NB4 (cell line): ENCODE data around the gene AP1S2.

ENCODE experiments used
- DNase-seq: peaks from one replicate; pipeline ENCODE4 v3.0.0; 2010; ENCODE audit warnings: low read depth
- H3K4me3 ChIP-seq: one replicate; pipeline ENCODE4 v1.5.1; 2011; ENCODE audit warnings: mild to moderate bottlenecking, low read depth, low read length, moderate library complexity
- MYC ChIP-seq: IDR thresholded peaks from 2 replicates; pipeline ENCODE4 v1.6.1; 2011; ENCODE audit warnings: low read depth, low read length
- POLR2A ChIP-seq: IDR thresholded peaks from 2 replicates; pipeline ENCODE4 v1.6.1; 2011; ENCODE audit warnings: mild to moderate bottlenecking; ENCODE audit not compliant: insufficient read length; ENCODE audit errors: extremely low read depth
- TF ChIP-seq, protein P1 (sequence below): IDR thresholded peaks from 2 replicates; pipeline ENCODE4 v1.6.1; 2011; ENCODE audit warnings: low read depth, low read length
- TF ChIP-seq, protein P2 (sequence below): IDR thresholded peaks from one replicate; pipeline ENCODE4 v1.5.1; 2012; ENCODE audit warnings: low read depth, low read length

Gene AP1S2

DNA sequence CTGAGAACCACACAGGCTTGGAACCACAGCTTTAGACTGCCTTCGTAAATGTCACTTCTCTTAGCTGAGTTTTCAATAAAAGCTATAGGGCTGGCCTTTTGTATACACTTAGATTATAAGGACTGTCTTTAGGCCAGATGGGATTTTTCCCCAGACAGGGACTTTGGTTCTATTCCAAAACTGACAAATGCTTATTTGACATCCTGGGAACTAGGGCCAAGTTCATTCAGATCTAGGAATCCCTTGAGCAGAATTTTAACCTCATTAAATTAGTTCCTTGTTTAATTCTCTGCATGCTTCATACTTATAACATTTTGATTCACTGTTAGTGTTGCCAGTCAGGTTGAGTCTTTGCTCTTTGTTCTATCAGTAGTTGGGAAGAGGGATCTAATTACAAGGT, 41.2 kb downstream of the AP1S2 start:
- DNase-seq = no peak
- no peak for TF ChIP-seq MYC
- TF ChIP-seq, protein P1, sequence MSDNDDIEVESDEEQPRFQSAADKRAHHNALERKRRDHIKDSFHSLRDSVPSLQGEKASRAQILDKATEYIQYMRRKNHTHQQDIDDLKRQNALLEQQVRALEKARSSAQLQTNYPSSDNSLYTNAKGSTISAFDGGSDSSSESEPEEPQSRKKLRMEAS = no peak
- no peak for TF ChIP-seq POLR2A
- TF ChIP-seq, protein P2, sequence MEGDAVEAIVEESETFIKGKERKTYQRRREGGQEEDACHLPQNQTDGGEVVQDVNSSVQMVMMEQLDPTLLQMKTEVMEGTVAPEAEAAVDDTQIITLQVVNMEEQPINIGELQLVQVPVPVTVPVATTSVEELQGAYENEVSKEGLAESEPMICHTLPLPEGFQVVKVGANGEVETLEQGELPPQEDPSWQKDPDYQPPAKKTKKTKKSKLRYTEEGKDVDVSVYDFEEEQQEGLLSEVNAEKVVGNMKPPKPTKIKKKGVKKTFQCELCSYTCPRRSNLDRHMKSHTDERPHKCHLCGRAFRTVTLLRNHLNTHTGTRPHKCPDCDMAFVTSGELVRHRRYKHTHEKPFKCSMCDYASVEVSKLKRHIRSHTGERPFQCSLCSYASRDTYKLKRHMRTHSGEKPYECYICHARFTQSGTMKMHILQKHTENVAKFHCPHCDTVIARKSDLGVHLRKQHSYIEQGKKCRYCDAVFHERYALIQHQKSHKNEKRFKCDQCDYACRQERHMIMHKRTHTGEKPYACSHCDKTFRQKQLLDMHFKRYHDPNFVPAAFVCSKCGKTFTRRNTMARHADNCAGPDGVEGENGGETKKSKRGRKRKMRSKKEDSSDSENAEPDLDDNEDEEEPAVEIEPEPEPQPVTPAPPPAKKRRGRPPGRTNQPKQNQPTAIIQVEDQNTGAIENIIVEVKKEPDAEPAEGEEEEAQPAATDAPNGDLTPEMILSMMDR = no peak
- H3K4me3 ChIP-seq = no peak overlapping the region

DNA sequence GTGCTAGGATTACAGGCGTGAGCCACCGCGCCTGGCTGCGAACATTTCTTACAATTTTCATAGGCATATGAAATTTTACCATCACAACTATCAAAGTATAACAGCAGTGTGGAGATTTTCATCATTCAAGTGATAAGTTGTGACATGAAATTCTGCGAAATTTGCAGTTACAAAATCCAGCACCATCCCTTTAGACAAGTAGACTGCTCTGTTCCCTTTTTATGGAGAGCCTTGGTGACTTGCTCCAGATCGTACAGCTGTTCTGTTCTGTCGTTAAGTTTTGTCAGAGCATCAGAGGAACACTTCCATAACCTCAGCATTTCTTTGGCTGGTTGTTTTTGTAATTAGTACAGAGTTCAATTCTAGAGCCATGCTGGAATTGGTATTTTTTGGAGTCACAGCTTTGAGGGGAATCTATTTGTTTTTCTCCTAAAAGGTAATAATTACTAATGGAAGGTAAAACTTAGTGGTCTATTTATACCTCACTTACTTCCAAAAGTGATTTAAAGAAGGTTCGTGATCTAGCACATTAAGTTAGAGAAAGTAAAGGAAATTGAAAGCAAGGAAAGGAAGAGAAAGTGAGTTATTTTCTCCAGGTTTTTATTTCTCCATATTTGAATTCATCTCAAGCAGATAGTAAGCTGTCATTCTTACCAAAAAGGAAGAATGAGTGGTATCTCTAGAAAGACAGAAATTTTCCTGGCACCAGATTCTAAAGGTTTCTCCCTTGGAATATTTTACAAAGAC, 42.2 kb downstream of the AP1S2 start:
- TF ChIP-seq MYC (no peak), POLR2A (no peak)
- TF ChIP-seq, protein P2 = no peak
- TF ChIP-seq, protein P1 = no peak
- no peak for DNase-seq

DNA sequence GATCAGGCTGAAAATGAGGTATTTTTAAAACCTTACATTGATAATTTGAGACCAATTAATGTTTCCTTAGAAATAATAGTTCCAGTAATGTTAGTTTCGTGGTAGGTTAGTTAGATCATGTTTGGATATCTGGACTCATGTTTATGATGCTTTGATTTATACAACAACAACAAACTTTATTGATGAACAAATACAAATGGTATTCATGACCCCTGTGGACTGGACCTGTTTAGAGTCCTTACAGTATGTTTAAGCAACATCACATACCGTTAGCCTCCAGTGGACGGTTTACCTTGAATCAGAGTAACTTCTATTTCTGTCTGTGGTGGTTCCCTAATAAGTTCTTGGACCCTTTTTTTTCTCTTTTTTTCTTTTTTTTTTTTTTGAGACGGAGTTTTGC, 46.4 kb downstream of the AP1S2 start:
- no peak overlapping the region for H3K4me3 ChIP-seq
- DNase-seq = no peak
- TF ChIP-seq MYC (no peak), POLR2A (no peak)
- TF ChIP-seq, protein P1 = no peak
- TF ChIP-seq, protein P2 = no peak

More for the DNA sequence above, 42.2 kb downstream of the AP1S2 start:
- H3K4me3 ChIP-seq = no peak overlapping the region

DNA sequence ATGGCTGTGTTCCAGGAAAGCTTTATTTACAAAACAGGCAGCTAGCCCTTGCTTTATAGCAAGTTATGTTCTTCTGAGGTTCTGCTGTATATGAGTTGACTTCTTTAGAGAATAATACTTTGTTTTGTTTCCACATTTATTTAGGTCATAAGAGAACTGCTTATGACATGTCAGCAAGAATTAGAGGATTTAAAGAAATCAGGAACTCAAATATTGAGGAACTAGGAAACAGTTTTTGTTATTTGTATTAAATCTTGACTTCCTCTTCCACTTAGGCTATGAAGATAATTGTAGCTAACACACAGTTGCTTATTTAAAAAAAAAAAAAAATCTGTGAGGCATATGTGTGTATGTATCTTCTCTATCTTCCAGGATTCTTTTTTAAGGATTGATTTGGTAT, 50.0 kb downstream of the AP1S2 start:
- no peak for TF ChIP-seq MYC
- TF ChIP-seq, protein P2 = no peak
- no peak for TF ChIP-seq POLR2A
- no peak for DNase-seq
- no peak overlapping the region for H3K4me3 ChIP-seq

DNA sequence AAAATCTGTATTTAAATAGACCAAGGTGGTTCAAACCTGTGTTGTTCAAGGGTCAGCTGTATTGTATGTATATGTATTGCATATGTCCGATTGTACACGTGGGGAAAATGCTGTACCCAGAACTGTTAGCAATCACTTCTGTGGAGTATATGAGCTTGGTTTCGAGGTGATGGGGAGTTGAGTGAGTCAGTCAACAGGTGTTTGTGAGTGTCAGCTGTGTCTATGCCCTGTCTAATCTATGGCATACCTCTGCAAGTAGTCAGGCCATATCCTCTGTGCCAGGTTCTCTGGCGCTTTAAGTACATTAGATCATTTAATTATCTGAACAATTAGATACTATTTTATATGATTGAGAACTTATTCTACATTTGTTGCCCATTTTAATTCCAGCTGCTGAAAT, 56.9 kb downstream of the AP1S2 start:
- H3K4me3 ChIP-seq = no peak overlapping the region
- DNase-seq = no peak
- TF ChIP-seq, protein P2 = no peak
- TF ChIP-seq MYC (no peak), POLR2A (no peak)
- TF ChIP-seq, protein P1 = no peak
